Measurements from ENCODE around the gene TTC31. TPM values are rescaled to one million over a fixed set of nuclear protein-coding genes. Genes with fewer than 3 reads are reported as not detected.

TTC31 gene
- total RNA-seq, 4 donors from 2014 or later: 18.4 to 26.1 (median 21.9) TPM

DNA sequence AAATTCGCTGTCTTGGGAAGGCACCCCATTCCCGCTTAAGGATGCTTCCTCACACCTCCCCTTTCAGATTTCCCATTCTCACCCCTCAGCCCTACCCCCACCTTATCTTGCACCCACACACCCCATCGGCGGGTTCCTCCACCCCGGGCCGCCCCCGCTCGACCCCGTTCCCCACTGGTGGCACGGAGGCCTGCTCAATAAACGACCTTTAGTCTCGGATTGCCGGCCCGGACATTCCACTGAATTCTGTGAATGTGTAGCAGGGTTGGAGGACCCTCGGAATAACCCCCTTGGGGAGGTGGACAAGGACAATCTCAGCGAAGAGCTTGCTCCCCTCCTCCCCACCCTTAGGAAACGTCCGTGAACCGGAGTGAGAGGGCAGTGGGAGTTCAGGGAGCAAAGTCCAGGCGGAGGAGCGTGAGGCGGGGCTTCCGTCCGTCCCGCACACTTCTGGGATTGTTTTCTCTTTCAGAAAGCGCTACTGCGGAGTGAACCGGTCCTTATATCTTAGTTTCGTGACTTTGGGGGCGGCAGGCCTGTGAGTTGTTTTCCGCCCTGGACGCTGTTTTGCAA is 19.4 kb downstream of the TTC31 start:
- TF ChIP-seq POLR2A (IDR thresholded peaks at IDR 0.05): no peak
- TF ChIP-seq, protein P1, sequence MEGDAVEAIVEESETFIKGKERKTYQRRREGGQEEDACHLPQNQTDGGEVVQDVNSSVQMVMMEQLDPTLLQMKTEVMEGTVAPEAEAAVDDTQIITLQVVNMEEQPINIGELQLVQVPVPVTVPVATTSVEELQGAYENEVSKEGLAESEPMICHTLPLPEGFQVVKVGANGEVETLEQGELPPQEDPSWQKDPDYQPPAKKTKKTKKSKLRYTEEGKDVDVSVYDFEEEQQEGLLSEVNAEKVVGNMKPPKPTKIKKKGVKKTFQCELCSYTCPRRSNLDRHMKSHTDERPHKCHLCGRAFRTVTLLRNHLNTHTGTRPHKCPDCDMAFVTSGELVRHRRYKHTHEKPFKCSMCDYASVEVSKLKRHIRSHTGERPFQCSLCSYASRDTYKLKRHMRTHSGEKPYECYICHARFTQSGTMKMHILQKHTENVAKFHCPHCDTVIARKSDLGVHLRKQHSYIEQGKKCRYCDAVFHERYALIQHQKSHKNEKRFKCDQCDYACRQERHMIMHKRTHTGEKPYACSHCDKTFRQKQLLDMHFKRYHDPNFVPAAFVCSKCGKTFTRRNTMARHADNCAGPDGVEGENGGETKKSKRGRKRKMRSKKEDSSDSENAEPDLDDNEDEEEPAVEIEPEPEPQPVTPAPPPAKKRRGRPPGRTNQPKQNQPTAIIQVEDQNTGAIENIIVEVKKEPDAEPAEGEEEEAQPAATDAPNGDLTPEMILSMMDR (IDR thresholded peaks at IDR 0.05): no peak

DNA sequence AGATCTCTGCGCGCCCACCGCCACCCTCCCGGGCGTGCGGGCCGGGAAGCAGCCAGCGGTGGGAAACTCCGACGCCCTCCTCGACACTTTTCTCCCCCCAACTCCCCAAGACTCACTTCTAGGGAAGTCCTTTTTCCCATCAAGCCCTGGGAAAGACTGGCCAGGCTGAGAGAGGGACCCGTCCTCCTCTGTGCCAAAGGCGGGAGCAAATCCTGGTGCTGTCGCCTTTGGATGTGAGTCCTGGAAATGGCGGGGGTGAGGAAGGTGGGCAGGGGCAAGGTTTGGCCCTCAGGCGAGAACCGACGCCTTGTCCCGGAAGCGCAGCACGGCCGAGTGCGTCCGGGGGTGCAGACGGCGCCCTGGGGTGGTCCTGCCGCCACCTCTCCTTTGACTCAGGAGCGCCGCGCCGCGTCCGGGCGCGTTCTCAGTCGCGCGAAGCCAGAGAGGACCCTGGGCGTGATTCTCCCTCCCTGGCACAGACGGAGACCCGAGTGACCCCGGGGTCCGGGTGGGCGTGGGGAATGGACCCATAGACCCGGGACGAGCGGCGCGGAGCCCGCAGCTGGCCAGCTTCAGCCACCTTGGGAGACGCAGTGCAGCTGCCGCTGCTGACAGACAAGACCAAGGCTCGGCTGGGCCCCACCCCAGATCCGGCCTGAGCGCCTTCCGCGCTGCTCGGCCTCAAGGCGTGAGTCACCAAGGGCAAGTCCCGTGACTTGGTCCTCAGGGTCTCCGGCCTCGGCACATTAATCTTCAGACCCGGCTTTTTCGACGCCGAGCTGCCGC is 20.0 kb downstream of the TTC31 start:
- H3K4me3 ChIP-seq (ENCODE audit: low read depth, poor library complexity, severe bottlenecking): peak overlapping the region; percentile 40
- 4 to 5% methylated on average over 26 of the region's 67 CpGs for WGBS, 2 donors
- TF ChIP-seq, protein P1 (IDR thresholded peaks at IDR 0.05): peak in 1 of 3 donors; percentile 8
- peak in 1 of 2 donors; percentile 23 for TF ChIP-seq POLR2A (IDR thresholded peaks at IDR 0.05)
- intact Hi-C loops (cut with DNase I; ENCODE audit: low total_unique reads): no loop called here
- DNase-seq (ENCODE audit: low spot score in 2 of 2): peak; percentile 84 to 97

More for the DNA sequence above, 19.4 kb downstream of the TTC31 start:
- 19 to 21% methylated on average over 32 of the region's 32 CpGs for WGBS, 2 donors
- intact Hi-C loops (cut with DNase I; ENCODE audit: low total_unique reads): no loop called here
- no peak for DNase-seq (ENCODE audit: low spot score in 2 of 2)
- peak overlapping the region; percentile 40 for H3K4me3 ChIP-seq (ENCODE audit: low read depth, poor library complexity, severe bottlenecking)

DNA sequence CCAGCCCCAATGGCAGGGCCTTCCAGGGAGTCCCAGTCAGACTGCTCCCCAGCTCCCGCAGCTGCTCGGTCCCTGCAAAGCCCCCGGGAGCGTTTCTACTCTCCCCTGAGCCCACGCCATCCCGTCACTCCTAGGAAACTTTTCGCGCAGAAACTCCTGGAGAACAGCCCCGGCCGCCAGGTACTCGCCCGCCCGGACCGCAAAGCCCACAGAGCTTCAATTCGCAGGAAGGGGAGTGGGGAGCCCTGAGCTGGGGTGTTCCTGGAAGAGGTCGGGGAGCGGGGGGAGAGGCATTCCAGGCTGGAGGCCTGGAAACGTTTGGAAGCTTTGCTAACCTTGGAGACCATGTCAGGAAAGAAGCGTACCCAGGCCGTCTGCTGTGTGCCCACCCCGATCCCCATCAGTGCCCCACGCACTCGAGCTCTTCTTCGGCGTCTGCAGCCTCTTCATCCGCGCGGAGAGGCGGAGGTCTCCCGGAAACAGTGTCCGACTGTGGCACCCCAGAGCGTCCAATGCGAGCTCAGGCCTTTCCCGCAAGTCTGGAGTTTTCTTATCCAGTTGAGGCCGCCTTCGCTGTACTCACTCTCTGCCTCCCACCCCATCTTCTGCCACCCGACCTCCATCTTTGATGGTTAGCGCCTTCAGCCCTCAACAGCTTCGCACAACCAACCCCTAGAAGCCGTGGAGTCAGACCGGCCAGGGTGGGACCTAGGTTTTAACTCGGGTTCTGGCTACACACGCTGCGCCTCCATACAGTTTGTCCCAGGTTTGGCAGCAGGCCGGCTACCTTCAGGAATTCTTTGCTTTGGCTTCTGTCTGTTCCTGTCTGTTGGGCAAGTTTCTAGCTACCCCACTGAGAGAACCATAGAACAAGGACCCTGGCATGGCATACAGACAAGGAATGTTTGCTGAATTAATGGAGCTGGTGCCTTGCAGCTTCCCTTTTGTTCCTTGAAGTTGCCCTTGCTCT is 20.9 kb downstream of the TTC31 start:
- WGBS, 2 donors: 57 to 75% methylated on average over 35 to 45 of the region's 45 CpGs
- intact Hi-C loops (cut with DNase I; ENCODE audit: low total_unique reads): no loop called here

DNA sequence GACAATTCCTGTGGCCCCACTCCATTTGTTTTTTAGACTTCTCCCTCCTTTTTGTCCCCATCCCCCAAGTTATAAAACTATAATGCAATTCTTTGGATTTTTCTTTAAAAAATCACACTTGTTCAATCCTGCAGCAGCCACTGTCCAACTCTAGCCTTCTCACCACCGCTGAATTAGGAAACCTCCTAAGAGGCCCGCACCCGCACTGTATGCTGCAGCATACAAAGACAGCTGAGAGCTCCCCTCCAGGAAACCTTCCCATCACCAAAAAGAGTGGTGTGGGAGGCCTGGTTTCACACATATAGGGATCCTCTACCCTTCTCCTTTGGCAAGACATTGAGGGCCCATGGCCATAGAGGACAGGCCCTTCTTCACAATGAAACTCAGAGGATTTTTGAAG is 21.7 kb downstream of the TTC31 start:
- TF ChIP-seq, protein P1 (IDR thresholded peaks at IDR 0.05): no peak
- no peak for TF ChIP-seq POLR2A (IDR thresholded peaks at IDR 0.05)
- 95 to 98% methylated on average over 3 of the region's 3 CpGs for whole genome bisulfite sequencing, 2 donors
- DNase-seq (ENCODE audit: low spot score in 2 of 2): no peak
- no peak overlapping the region for H3K4me3 ChIP-seq (ENCODE audit: low read depth, poor library complexity, severe bottlenecking)
- intact Hi-C loops (cut with DNase I; ENCODE audit: low total_unique reads): no loop called here

More for the DNA sequence above, 20.9 kb downstream of the TTC31 start:
- no peak for DNase-seq (ENCODE audit: low spot score in 2 of 2)
- H3K4me3 ChIP-seq (ENCODE audit: low read depth, poor library complexity, severe bottlenecking): peak overlapping the region; percentile 40
- no peak for TF ChIP-seq POLR2A (IDR thresholded peaks at IDR 0.05)
- TF ChIP-seq, protein P1 (IDR thresholded peaks at IDR 0.05): no peak

DNA sequence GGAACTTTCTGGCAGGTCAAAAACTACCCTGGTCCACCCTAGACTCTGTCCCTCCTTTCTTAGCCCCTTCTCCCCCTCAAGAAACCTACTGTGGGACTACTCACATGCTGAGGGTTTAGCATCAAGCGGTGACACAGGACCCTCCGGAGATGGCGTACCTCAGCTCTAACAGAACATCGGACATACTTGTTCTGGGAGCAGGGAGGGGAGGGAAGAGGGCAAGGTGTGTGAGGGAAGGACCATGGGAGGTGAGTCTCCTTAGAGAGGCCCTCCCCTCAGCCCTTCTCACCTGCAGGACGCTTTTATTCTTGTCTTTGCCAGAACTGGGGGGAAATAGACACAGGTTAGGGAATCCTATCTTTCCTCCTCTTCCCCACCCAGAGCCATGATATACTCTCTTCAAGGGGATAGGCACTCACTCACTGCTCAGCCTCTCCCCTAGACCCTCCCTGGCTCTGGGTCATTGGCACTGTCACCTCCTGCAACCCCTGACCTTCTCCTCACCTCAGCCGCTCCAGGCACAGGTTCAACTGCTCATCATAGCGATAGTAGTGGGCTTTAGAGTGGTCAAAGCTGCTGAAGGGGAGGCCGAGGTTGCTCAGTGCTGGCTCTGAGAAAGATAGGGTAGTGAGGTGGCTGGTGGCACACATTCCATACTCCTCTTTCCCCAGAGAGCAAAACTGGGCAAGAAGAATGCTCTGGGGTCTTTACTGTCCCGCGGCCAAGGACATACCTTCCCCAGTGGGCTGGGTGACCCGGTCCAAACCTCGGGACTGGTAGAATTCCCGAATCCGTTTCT is 22.8 kb downstream of the TTC31 start:
- no peak for DNase-seq (ENCODE audit: low spot score in 2 of 2)
- TF ChIP-seq, protein P1 (IDR thresholded peaks at IDR 0.05): no peak
- no peak for TF ChIP-seq POLR2A (IDR thresholded peaks at IDR 0.05)
- intact Hi-C loops (cut with DNase I; ENCODE audit: low total_unique reads): no loop called here

More for the DNA sequence above, 22.8 kb downstream of the TTC31 start:
- no peak overlapping the region for H3K4me3 ChIP-seq (ENCODE audit: low read depth, poor library complexity, severe bottlenecking)
- 93 to 95% methylated on average over 14 of the region's 14 CpGs for WGBS, 2 donors

All from lower leg skin (tissue), 4 donors.